RWPE1 (cell line): ENCODE results near the gene MKI67.

Source experiments
- CTCF ChIA-PET: fragments of 350-600 bp; sonication (Branson Sonifier 250); formaldehyde crosslinking; extraction: SDS; loops from one replicate; lab custom pipeline; 2021; lab: Yijun Ruan, JAX
- POLR2A ChIA-PET: fragments of 400-600 bp; formaldehyde crosslinking; extraction: SDS; loops from one replicate; lab custom pipeline; 2020; ENCODE audit warnings: antibody characterized with exemption; ENCODE audit not compliant: low non-redundant PET; lab: Yijun Ruan, JAX
- DNase-seq: peaks from one replicate; pipeline ENCODE4 v3.0.0; 2012; ENCODE audit warnings: low spot score
- H3K27ac ChIP-seq: fragments of 450-650 bp; 2 replicates; pipeline ENCODE4 v1.5.1; 2017
- TF ChIP-seq, protein P1 (sequence below): fragments of 450-650 bp; conservative IDR thresholded peaks from 2 replicates; pipeline ENCODE4 v1.5.1; 2017; ENCODE audit warnings: low read depth, mild to moderate bottlenecking

Gene MKI67

DNA sequence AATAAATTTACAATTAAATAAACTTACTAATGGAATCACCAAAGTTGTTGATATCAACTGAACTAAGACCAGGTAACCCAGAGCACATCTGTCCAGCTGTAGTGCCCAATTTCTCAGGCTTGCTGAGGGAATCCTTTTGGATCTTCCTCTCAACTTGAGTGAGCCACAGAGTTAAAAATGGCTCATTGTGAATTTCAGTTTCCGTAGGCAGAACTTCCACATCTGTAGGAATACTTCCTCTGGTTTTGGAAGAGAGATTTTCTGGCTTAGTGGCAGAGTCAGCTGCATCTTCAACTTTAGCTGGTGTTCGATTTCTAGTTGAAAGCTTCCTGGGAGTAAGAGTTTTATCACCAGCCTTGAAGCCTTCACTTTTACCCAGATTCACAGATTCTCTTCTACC lies 11.3 kb downstream of the MKI67 start:
- no peak overlapping the region for H3K27ac ChIP-seq
- ChIA-PET CTCF (no interaction called here), POLR2A (no interaction called here)

DNA sequence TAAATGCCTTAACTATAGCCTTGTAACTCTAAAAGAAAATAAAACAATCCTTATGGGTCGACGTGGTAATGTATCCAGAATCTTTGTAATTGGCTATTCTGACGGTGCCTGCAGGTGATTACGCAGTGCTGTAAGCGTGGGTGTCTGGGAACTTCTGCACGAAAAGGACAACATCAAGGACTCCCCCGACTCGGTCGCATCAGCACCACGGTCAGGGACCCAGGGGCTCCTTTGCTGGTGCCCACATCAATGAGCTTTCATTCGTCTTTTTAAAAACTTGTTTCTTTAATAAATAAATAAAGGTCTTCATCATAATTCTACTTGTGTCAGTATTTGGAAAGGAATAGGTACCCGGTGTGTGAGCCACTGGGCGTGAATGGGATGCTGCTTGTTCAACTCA lies 13.2 kb downstream of the MKI67 start:
- H3K27ac ChIP-seq, result no peak overlapping the region
- CTCF ChIA-PET, result interaction anchor here (0.7 to 1.1 kb wide), 2 partner anchors 14 to 35 kb away, joined by 4 to 5 read pairs; no protein-coding TSS in a partner anchor
- TF ChIP-seq, protein P1, sequence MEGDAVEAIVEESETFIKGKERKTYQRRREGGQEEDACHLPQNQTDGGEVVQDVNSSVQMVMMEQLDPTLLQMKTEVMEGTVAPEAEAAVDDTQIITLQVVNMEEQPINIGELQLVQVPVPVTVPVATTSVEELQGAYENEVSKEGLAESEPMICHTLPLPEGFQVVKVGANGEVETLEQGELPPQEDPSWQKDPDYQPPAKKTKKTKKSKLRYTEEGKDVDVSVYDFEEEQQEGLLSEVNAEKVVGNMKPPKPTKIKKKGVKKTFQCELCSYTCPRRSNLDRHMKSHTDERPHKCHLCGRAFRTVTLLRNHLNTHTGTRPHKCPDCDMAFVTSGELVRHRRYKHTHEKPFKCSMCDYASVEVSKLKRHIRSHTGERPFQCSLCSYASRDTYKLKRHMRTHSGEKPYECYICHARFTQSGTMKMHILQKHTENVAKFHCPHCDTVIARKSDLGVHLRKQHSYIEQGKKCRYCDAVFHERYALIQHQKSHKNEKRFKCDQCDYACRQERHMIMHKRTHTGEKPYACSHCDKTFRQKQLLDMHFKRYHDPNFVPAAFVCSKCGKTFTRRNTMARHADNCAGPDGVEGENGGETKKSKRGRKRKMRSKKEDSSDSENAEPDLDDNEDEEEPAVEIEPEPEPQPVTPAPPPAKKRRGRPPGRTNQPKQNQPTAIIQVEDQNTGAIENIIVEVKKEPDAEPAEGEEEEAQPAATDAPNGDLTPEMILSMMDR, result no peak
- DNase-seq, result no peak
- POLR2A ChIA-PET, result no interaction called here

More for the DNA sequence above, 11.3 kb downstream of the MKI67 start:
- TF ChIP-seq, protein P1, result no peak
- DNase-seq, result no peak

DNA sequence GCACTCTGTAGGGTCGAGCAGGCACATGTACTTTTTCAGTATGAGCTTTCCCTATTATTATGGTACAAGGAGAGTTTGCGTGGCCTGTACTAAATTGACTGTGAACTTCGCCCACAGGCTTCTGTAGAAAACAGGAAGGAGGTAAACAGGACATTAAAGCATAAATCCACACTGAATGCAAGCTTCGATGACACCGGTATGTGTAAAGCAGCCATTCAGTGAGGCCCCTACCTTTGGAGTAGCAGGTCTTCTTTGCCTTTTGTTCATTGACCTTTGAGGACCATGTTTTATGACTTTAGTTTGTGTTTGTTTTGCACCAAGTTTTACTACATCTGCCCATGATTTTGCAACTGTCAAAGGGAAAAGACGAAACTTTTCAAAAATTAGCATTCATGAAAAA lies 14.5 kb downstream of the MKI67 start:
- H3K27ac ChIP-seq, result no peak overlapping the region
- ChIA-PET CTCF (interaction anchor here (1.1 kb wide), 1 partner anchor 33 kb away, joined by 5 read pairs; no protein-coding TSS in a partner anchor), POLR2A (no interaction called here)
- TF ChIP-seq, protein P1, result no peak
- no peak for DNase-seq

DNA sequence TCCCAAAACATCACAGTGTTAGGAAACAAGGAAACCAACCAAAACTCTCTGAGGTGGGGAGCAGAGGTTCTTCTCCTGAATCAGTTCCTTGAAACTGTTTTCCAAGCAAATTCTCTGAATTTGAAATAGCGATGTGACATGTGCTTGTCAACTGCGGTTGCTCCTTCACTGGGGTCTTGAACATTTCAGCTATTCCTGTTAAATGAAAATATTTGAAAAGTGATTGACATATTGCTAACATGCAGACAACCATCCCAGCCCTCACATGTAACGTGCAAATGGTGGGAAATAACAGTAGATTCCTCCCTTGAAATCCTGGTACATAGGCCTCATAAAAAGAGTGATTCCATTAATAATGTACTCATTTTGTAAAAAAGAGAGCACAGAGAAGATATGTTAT lies 15.9 kb downstream of the MKI67 start:
- no peak overlapping the region for H3K27ac ChIP-seq
- ChIA-PET CTCF (no interaction called here), POLR2A (no interaction called here)
- DNase-seq, result no peak
- TF ChIP-seq, protein P1, result no peak

DNA sequence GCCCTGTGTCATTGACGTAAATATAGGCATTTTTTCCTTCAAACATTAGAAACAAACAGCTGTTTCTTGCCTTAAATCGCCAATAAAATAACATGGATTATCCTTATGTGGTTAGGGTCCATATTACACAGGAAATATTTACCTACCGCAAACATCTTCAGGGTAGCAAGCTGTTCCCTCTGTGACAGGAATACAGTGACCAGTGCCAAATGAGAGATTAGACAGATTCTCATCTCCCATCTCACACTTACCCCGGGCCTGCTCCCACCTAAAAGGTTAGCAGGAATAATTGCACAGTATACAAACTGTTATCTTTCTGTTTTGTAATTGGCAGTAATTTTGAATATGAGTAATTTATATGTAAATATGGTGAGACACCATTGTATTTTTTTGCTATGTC lies 16.5 kb downstream of the MKI67 start:
- ChIA-PET CTCF (interaction anchor here (0.9 kb wide), 1 partner anchor 19 kb away, joined by 4 read pairs; no protein-coding TSS in a partner anchor), POLR2A (no interaction called here)
- DNase-seq, result no peak
- no peak overlapping the region for H3K27ac ChIP-seq
- TF ChIP-seq, protein P1, result no peak

DNA sequence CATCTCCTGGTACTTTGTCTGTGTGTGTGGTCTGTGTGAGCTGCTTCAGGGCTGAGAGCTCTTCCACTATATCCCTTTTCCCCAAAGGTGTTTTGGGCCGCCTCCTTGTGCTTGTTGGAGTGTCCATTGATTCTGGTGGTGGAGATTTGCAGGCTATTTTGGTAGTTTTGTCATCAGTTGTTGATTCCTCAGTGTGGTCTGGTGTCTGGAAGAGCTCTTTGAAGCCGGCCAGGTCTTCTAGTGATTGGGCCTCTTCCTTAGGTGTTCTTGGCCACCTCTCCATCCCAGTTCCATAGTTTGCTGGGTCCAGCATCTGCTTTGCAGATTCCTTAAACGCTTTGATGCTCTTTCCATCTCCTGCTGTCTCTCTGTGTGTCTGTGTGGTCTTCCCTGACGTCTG lies 20.8 kb downstream of the MKI67 start:
- POLR2A ChIA-PET, result no interaction called here
- DNase-seq, result no peak
- TF ChIP-seq, protein P1, result no peak
- H3K27ac ChIP-seq, result no peak overlapping the region
- CTCF ChIA-PET, result interaction anchor here (0.6 kb wide), 1 partner anchor 50 kb away, joined by 5 read pairs; no protein-coding TSS in a partner anchor
